Activated naive CD4-positive, alpha-beta T cell treated with anti-CD3 and anti-CD28 coated beads for 36 hours (primary cell): ENCODE results near the gene TFF3. TPM values are rescaled to one million over a fixed set of nuclear protein-coding genes. Genes with fewer than 3 reads are reported as not detected.

ENCODE experiments used
- CTCF ChIA-PET: fragments of 350-600 bp; sonication (Branson Sonifier 250); formaldehyde crosslinking; loops from one replicate; lab custom pipeline; 2021; ENCODE audit warnings: antibody characterized with exemption; lab: Charles Lee
- DNase-seq: peaks from one replicate; pipeline ENCODE4 v3.0.0-alpha.2; 2020
- H3K27ac Mint-ChIP-seq: one replicate; pipeline ENCODE4 v1.8.0; 2021; ENCODE audit warnings: mild to moderate bottlenecking, mixed read lengths
- H3K27me3 Mint-ChIP-seq: one replicate; pipeline ENCODE4 v1.8.0; 2021; ENCODE audit warnings: low read depth, mixed read lengths
- H3K36me3 Mint-ChIP-seq: one replicate; pipeline ENCODE4 v1.8.0; 2021; ENCODE audit warnings: low read depth, mixed read lengths
- H3K4me1 Mint-ChIP-seq: one replicate; pipeline ENCODE4 v1.8.0; 2021; ENCODE audit warnings: low read depth, mixed read lengths
- H3K4me3 Mint-ChIP-seq: one replicate; pipeline ENCODE4 v1.8.0; 2021; ENCODE audit warnings: mild to moderate bottlenecking, moderate library complexity, mixed read lengths
- H3K9me3 Mint-ChIP-seq: one replicate; pipeline ENCODE4 v1.8.0; 2021; ENCODE audit warnings: mixed read lengths
- intact Hi-C: fragments of 100-400 bp; cut with micrococcal nuclease; formaldehyde crosslinking; loops from one replicate; pipeline ENCODE4 v1.15.1; 2023
- total RNA-seq, 2 experiments: library from RNA; stranded (reverse); gene quantifications; one replicate each; pipeline ENCODE4 v1.2.3, GENCODE V29; 2021

The TFF3 gene
- total RNA-seq, 2 experiments from 2014 or later: not detected

- CTCF ChIA-PET: no interaction called here
- no peak for DNase-seq
- H3K4me1 Mint-ChIP-seq: no peaks in the 10 kb centered on the region
- H3K27me3 Mint-ChIP-seq: no peaks in the 10 kb centered on the region
- no peak overlapping the region for H3K4me3 Mint-ChIP-seq
- intact Hi-C loops: no loop called here
- no peak overlapping the region for H3K27ac Mint-ChIP-seq
- peaks cover 32% of the 10 kb centered on the region for H3K36me3 Mint-ChIP-seq
- H3K9me3 Mint-ChIP-seq: no peaks in the 10 kb centered on the region
These were observed 26.2 kb downstream of the TFF3 start for GRCh38 chr21:42288962-42289361.

GRCh38 chr21:42287193-42288083 is 27.8 kb downstream of the TFF3 start:
- CTCF ChIA-PET: interaction anchor here (1.4 kb wide), 1 partner anchor 29 kb away, joined by 3 read pairs; no protein-coding TSS in a partner anchor
- DNase-seq: no peak
- Mint-ChIP-seq H3K36me3 (peaks cover 32% of the 10 kb centered on the region), H3K9me3 (no peaks in the 10 kb centered on the region), H3K4me3 (no peak overlapping the region), H3K27ac (no peak overlapping the region), H3K4me1 (no peaks in the 10 kb centered on the region), H3K27me3 (no peaks in the 10 kb centered on the region)
- intact Hi-C loops: no loop called here

GRCh38 chr21:42286416-42286815 is 28.8 kb downstream of the TFF3 start:
- H3K36me3 Mint-ChIP-seq: peaks cover 32% of the 10 kb centered on the region
- intact Hi-C loops: no loop called here
- H3K4me3 Mint-ChIP-seq: no peak overlapping the region
- no peaks in the 10 kb centered on the region for H3K9me3 Mint-ChIP-seq
- H3K4me1 Mint-ChIP-seq: no peaks in the 10 kb centered on the region
- CTCF ChIA-PET: interaction anchor here (1.4 kb wide), 1 partner anchor 28 kb away, joined by 3 read pairs; no protein-coding TSS in a partner anchor
- H3K27ac Mint-ChIP-seq: no peak overlapping the region
- no peak for DNase-seq
- no peaks in the 10 kb centered on the region for H3K27me3 Mint-ChIP-seq

DNA sequence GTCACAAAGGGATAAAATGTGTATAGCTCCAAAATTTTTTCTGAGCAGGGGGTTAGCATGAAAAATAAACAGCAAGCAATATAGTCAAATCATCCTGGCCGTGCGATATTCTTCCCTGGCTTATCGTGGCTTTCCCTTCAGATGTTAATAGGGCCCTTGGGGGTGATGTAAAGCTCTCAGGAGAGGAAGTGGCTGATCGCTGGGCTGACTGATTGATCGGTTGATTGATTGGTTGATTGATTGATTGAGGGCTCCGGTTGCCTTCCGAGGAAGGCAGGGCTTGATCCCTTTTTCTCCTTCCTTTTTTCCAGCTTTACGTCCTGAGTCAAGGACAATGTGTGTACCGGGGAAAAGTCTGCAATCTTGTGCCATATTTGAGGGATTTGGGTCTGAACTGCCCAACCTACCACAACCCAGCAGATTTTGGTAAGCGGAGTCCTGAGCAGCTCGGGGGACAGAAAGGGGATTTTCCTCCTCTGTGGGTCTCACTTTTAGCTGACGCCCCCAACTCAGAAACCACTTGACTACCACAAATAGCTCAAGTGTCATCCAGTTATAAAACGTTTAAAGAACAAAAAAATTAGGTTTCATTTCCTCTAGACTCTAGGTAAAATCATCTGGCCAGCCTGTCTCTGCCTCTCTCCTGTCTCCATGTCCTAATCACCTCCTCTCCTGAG is 29.5 kb downstream of the TFF3 start:
- Mint-ChIP-seq H3K4me1 (no peaks in the 10 kb centered on the region), H3K27ac (no peak overlapping the region), H3K4me3 (no peak overlapping the region), H3K9me3 (no peaks in the 10 kb centered on the region), H3K27me3 (no peaks in the 10 kb centered on the region), H3K36me3 (peaks cover 32% of the 10 kb centered on the region)
- CTCF ChIA-PET: interaction anchor here (0.6 to 1.4 kb wide), 3 partner anchors 9 to 84 kb away, joined by 3 to 5 read pairs (median 3); no protein-coding TSS in a partner anchor
- intact Hi-C loops: no loop called here
- DNase-seq: no peak

DNA sequence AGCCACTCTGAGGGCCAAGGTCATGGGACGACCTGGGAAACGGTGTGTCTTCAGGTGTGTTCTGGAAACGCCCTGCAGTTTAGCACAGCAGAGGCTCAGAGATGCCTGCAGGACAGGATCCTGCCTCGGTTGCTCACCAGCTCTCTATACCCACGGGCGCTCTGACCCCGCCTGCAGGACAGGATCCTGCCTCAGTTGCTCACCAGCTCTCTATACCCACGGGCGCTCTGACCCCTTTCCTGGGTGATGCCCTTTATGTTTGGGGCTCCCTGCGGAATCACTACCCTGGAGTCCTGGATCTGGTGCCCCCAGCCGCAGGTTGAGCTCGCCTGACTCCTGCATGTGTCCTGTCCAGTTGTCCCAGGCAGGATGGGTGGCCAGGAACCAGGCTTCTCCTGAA is 32.5 kb downstream of the TFF3 start:
- no peaks in the 10 kb centered on the region for H3K4me1 Mint-ChIP-seq
- no peak overlapping the region for H3K27ac Mint-ChIP-seq
- CTCF ChIA-PET: interaction anchor here (0.6 kb wide), 1 partner anchor 312 kb away, joined by 3 read pairs; no protein-coding TSS in a partner anchor

DNA sequence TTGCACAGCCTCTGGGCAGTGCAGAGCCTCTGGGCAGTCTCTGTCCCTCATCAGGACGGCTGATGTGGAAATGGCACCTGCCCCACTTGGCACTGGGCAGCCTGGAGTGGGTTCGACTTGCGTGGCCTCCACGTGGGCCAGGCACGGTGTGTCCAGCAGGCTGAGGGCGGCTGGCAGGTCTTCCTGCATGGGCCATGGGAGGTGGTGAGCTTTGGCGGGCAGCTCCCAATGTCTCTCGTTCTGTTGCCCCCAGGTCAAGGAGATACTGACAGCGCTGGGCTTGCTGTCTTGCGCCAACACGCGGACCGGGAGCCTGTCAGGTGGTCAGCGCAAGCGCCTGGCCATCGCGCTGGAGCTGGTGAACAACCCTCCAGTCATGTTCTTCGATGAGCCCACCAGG is 33.2 kb downstream of the TFF3 start:
- Mint-ChIP-seq H3K4me3 (no peak overlapping the region), H3K36me3 (peaks cover 13% of the 10 kb centered on the region), H3K9me3 (no peaks in the 10 kb centered on the region), H3K27ac (no peak overlapping the region), H3K27me3 (no peaks in the 10 kb centered on the region), H3K4me1 (no peaks in the 10 kb centered on the region)
- DNase-seq: no peak
- intact Hi-C loops: no loop called here
- CTCF ChIA-PET: interaction anchor here (0.6 kb wide), 1 partner anchor 312 kb away, joined by 3 read pairs; no protein-coding TSS in a partner anchor

More for the DNA sequence above, 32.5 kb downstream of the TFF3 start:
- H3K36me3 Mint-ChIP-seq: peaks cover 18% of the 10 kb centered on the region
- intact Hi-C loops: no loop called here
- no peaks in the 10 kb centered on the region for H3K9me3 Mint-ChIP-seq
- no peaks in the 10 kb centered on the region for H3K27me3 Mint-ChIP-seq
- no peak overlapping the region for H3K4me3 Mint-ChIP-seq
- DNase-seq: no peak

- no peak for DNase-seq
- H3K4me1 Mint-ChIP-seq: no peaks in the 10 kb centered on the region
- intact Hi-C loops: no loop called here
- no peaks in the 10 kb centered on the region for H3K27me3 Mint-ChIP-seq
- H3K9me3 Mint-ChIP-seq: no peaks in the 10 kb centered on the region
- CTCF ChIA-PET: no interaction called here
- no peak overlapping the region for H3K4me3 Mint-ChIP-seq
- no peak overlapping the region for H3K27ac Mint-ChIP-seq
- H3K36me3 Mint-ChIP-seq: peaks cover 5% of the 10 kb centered on the region
These were observed 34.0 kb downstream of the TFF3 start for GRCh38 chr21:42281181-42281680.

GRCh38 chr21:42280356-42281180 is 34.6 kb downstream of the TFF3 start:
- H3K27ac Mint-ChIP-seq: no peak overlapping the region
- no peaks in the 10 kb centered on the region for H3K4me1 Mint-ChIP-seq
- H3K27me3 Mint-ChIP-seq: no peaks in the 10 kb centered on the region
- no peaks in the 10 kb centered on the region for H3K9me3 Mint-ChIP-seq
- intact Hi-C loops: no loop called here
- DNase-seq: no peak
- H3K36me3 Mint-ChIP-seq: peaks cover 3% of the 10 kb centered on the region
- CTCF ChIA-PET: interaction anchor here (1.4 to 1.6 kb wide), 2 partner anchors 102 to 135 kb away, joined by 3 to 5 read pairs; no protein-coding TSS in a partner anchor
- no peak overlapping the region for H3K4me3 Mint-ChIP-seq

DNA sequence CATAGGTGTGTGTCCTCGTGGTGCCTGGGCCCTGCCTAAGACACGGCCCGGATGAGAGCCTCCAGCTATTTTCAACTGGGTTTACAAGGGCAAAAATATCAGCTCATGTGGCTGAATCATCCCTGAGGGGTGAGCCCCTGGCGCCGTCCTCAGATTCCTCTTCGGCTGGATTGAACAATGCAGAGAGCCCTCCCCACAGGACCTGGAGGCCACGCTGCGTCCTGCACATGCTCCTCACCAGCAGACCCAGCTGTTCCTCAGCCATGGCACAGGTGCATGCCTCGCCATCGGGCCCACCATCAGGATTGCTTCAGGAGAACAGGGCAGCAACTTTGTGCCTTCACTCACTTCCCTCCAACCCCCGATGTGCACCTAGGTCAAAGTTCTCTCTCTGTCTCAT is 35.3 kb downstream of the TFF3 start:
- no peak overlapping the region for H3K4me3 Mint-ChIP-seq
- intact Hi-C loops: no loop called here
- no peaks in the 10 kb centered on the region for H3K27me3 Mint-ChIP-seq
- no peak for DNase-seq
- CTCF ChIA-PET: interaction anchor here (1.2 to 1.6 kb wide), 4 partner anchors 15 to 135 kb away, joined by 3 to 6 read pairs (median 4); no protein-coding TSS in a partner anchor
- no peak overlapping the region for H3K27ac Mint-ChIP-seq
- H3K36me3 Mint-ChIP-seq: no peaks in the 10 kb centered on the region
- no peaks in the 10 kb centered on the region for H3K9me3 Mint-ChIP-seq
- H3K4me1 Mint-ChIP-seq: no peaks in the 10 kb centered on the region

- H3K4me3 Mint-ChIP-seq: no peak overlapping the region
- H3K9me3 Mint-ChIP-seq: no peaks in the 10 kb centered on the region
- CTCF ChIA-PET: interaction anchor here (1.2 to 1.6 kb wide), 5 partner anchors 15 to 134 kb away, joined by 3 to 6 read pairs (median 3); no protein-coding TSS in a partner anchor
- H3K27ac Mint-ChIP-seq: no peak overlapping the region
- H3K27me3 Mint-ChIP-seq: no peaks in the 10 kb centered on the region
- H3K4me1 Mint-ChIP-seq: no peaks in the 10 kb centered on the region
- H3K36me3 Mint-ChIP-seq: no peaks in the 10 kb centered on the region
- intact Hi-C loops: no loop called here
- no peak for DNase-seq
These were observed 35.8 kb downstream of the TFF3 start for GRCh38 chr21:42279341-42279871.

DNA sequence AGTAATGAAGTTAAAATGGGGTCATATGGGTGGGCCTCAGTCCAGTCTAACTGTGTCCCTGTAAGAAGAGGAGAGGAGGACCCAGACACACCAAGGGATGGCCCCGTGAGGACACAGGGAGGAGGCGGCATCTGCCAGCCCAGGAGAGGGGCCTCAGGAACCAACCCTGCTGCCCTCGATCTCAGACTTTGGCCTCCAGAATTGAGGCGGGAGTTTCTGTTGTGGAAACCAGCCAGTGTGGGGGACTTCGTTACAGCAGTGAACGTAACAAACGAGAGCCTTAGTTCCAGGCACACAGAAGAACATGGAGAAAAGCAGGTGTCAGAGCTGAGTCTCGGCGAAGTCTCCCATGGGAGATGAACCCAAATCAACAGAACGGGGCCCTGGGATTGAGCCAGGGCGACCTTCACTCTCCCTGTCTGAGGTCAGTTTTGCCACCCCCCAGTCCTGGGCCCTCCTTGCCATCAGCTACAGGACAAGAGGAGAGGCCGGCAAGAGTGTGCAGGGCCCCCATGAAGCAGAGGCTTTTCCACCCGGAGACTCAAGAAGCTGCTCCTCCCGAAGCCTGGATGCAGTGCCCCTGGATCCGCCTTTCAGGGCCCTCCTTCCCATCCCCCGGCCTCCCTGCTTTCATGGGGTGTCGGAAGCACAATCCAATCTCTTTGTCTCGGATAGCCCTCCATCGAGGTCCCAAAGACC is 36.6 kb downstream of the TFF3 start:
- Mint-ChIP-seq H3K9me3 (no peaks in the 10 kb centered on the region), H3K27me3 (no peaks in the 10 kb centered on the region), H3K4me3 (no peak overlapping the region), H3K4me1 (no peaks in the 10 kb centered on the region), H3K36me3 (no peaks in the 10 kb centered on the region), H3K27ac (no peak overlapping the region)
- CTCF ChIA-PET: interaction anchor here (1.2 to 1.6 kb wide), 5 partner anchors 14 to 133 kb away, joined by 3 to 6 read pairs (median 3); no protein-coding TSS in a partner anchor
- no peak for DNase-seq
- intact Hi-C loops: no loop called here
